Activated naive CD8-positive, alpha-beta T cell treated with anti-CD3 and anti-CD28 coated beads, Interleukin-2, amount 10 ng/mL, durations not matched to agents 7 days and 5 days (primary cell): ENCODE measurements around the gene DYNLT2B. TPM values are rescaled to one million over a fixed set of nuclear protein-coding genes. Genes with fewer than 3 reads are reported as not detected.
"Not testable (repeated sequence)": the region's sequence is repeated elsewhere in the genome, so short reads cannot be mapped to it uniquely, and the experiment has no call there.

Source experiments
- ATAC-seq: fragments of 150-1000 bp; cut with Tn5 transposase; one replicate; pipeline ENCODE4 v1.10.0; 2021; ENCODE audit warnings: low read depth, moderate library complexity
- POLR2A ChIA-PET: fragments of 350-600 bp; sonication (Branson Sonifier 250); formaldehyde crosslinking; loops from one replicate; lab custom pipeline; 2021; ENCODE audit warnings: antibody characterized with exemption; lab: Charles Lee
- DNase-seq: peaks from one replicate; pipeline ENCODE4 v3.0.0; 2021
- H3K27ac Mint-ChIP-seq: one replicate; pipeline ENCODE4 v1.8.0; 2022; ENCODE audit warnings: mild to moderate bottlenecking, mixed read lengths
- H3K27me3 Mint-ChIP-seq: one replicate; pipeline ENCODE4 v1.8.0; 2022; ENCODE audit warnings: mild to moderate bottlenecking, moderate library complexity, mixed read lengths
- H3K36me3 Mint-ChIP-seq: one replicate; pipeline ENCODE4 v1.8.0; 2021; ENCODE audit warnings: mild to moderate bottlenecking, mixed read lengths
- H3K4me1 Mint-ChIP-seq: one replicate; pipeline ENCODE4 v1.8.0; 2021; ENCODE audit warnings: mixed read lengths
- H3K4me3 Mint-ChIP-seq: one replicate; pipeline ENCODE4 v1.8.0; 2022; ENCODE audit warnings: mild to moderate bottlenecking, moderate library complexity, mixed read lengths
- H3K9me3 Mint-ChIP-seq: one replicate; pipeline ENCODE4 v1.8.0; 2021; ENCODE audit warnings: mixed read lengths
- total RNA-seq, 2 experiments: library from RNA; stranded (reverse); gene quantifications; one replicate each; pipeline ENCODE4 v1.2.3, GENCODE V29; 2021

DYNLT2B gene
- total RNA-seq, 2 experiments from 2014 or later, result 15.4 to 18.9 TPM

DNA sequence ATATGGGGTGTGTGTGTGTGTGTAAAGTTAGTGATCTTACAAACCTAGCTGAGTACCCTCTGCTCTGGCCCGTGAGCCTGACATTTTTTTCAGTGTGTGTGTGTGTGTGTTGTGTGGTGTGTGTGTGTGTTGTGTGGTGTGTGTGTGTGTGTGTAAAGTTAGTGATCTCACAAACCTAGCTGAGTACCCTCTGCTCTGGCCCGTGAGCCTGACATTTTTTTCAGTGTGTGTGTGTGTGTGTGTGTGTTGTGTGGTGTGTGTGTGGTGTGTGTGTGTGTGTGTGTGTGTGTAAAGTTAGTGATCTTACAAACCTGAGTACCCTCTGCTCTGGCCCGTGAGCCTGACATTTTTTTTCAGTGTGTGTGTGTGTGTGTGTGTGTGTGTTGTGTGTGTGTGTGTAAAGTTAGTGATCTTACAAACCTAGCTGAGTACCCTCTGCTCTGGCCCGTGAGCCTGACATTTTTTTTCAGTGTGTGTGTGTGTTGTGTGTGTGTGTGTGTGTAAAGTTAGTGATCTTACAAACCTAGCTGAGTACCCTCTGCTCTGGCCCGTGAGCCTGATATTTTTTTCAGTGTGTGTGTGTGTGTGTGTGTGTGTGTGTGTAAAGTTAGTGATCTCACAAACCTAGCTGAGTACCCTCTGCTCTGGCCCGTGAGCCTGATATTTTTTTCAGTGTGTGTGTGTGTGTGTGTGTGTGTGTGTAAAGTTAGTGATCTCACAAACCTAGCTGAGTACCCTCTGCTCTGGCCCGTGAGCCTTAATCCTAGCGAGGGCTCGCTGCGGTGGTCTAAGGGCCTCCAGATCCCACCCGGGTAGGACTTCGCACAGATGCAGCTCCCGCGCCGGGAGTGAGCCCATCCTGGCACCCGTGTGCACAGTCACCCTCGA, 997 bp downstream of the DYNLT2B start:
- Mint-ChIP-seq H3K4me3 (peak overlapping the region; percentile 93), H3K27ac (peak overlapping the region; percentile 97)
- not testable (repeated sequence) for H3K4me1 Mint-ChIP-seq, DNase-seq, H3K27me3 Mint-ChIP-seq, H3K36me3 Mint-ChIP-seq, ATAC-seq, H3K9me3 Mint-ChIP-seq
- POLR2A ChIA-PET, result interaction anchor here (0.6 to 3.1 kb wide), 22 partner anchors 9 to 625 kb away, joined by 3 to 26 read pairs (median 5); partner anchors contain the start of genes CEP19, FBXO45, NCBP2 and PCYT1A

DNA sequence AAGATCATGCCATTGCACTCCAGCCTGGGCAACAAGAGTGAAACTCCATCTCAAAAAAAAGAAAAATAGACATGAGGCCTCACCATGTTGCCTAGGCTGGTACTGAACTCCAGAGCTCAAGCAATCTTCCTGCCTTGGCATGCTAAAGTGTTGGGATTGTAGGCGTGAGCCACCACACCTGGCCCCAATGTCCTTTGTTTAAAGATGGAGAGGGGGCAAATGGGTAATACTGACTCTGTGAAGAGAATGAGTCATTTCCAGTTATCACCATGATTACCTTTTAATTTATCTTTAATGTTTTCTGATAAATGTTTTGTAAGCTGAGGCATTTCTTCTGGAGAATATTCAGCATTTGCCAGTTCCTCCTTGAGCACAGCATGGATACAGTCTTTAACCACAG, 2.2 kb downstream of the DYNLT2B start:
- H3K27me3 Mint-ChIP-seq, result no peaks in the 10 kb centered on the region
- POLR2A ChIA-PET, result interaction anchor here (3.1 kb wide), 2 partner anchors 42 to 187 kb away, joined by 21 to 26 read pairs; partner anchors contain the start of gene RNF168

DNA sequence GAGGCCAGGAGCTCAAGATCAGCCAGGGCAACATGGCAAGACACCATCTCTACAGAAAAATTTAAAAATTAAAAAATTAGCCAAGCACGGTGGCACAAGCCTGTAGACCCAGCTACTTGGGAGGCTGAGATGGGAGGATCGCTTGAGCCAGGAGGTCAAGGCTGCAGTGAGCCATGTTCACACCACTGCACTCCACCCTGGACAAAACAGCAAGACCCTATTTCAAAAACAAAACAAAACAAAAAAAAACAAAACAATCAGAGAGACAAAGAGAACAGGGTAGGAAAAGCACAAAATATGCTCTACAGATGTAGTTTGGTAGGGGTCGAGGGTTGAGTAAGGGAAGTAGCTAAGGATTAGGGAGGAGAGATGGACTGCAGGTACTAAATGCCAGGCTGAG, 3.4 kb downstream of the DYNLT2B start:
- no peak overlapping the region for H3K27ac Mint-ChIP-seq
- ATAC-seq, result no peak
- H3K4me3 Mint-ChIP-seq, result no peak overlapping the region
- no peaks in the 10 kb centered on the region for H3K9me3 Mint-ChIP-seq
- DNase-seq, result no peak
- POLR2A ChIA-PET, result interaction anchor here (0.9 kb wide), 1 partner anchor 117 kb away, joined by 4 read pairs; the partner anchor contains the start of gene UBXN7
- peaks cover 3% of the 10 kb centered on the region for H3K36me3 Mint-ChIP-seq
- peaks cover 5% of the 10 kb centered on the region for H3K4me1 Mint-ChIP-seq
- H3K27me3 Mint-ChIP-seq, result no peaks in the 10 kb centered on the region

More for the DNA sequence above, 2.2 kb downstream of the DYNLT2B start:
- Mint-ChIP-seq H3K36me3 (peaks cover 3% of the 10 kb centered on the region), H3K4me1 (peaks cover 5% of the 10 kb centered on the region), H3K27ac (no peak overlapping the region), H3K4me3 (no peak overlapping the region), H3K9me3 (no peaks in the 10 kb centered on the region)
- DNase-seq (no peak), ATAC-seq (no peak)

DNA sequence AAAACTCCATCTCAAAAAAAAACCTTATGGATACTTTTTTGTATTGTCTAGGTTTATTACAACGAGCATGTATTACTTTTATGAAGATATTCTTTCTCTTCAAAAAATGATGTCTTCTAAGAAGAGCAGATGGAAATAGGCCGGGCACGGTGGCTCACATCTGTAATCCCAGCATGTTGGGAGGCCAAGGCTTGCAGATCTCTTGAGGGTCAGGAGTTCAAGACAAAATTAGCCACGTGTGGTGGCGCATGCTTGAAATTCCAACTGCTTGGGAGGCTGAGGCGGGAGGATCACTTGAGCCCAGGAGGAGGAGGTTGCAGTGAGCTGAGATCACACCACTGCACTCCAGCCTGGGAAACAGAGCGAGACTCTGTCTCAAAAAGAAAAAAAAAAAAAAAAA, 4.0 kb downstream of the DYNLT2B start:
- not testable (repeated sequence) for H3K27ac Mint-ChIP-seq, H3K4me3 Mint-ChIP-seq, H3K4me1 Mint-ChIP-seq, ATAC-seq, H3K36me3 Mint-ChIP-seq, H3K27me3 Mint-ChIP-seq, H3K9me3 Mint-ChIP-seq, DNase-seq
- POLR2A ChIA-PET, result interaction anchor here (0.6 to 0.9 kb wide), 2 partner anchors 118 to 189 kb away, joined by 4 to 5 read pairs; partner anchors contain the start of gene UBXN7

- H3K27me3 Mint-ChIP-seq, H3K27ac Mint-ChIP-seq, POLR2A ChIA-PET, ATAC-seq, H3K9me3 Mint-ChIP-seq, H3K4me3 Mint-ChIP-seq, H3K4me1 Mint-ChIP-seq, DNase-seq: not testable (repeated sequence)
- peaks cover 20% of the 10 kb centered on the region for H3K36me3 Mint-ChIP-seq
Observed at GRCh38 chr3:196302960-196303359, 15.1 kb downstream of the DYNLT2B start.

GRCh38 chr3:196302551-196302950, 15.5 kb downstream of the DYNLT2B start:
- ATAC-seq, H3K9me3 Mint-ChIP-seq, H3K27ac Mint-ChIP-seq, H3K27me3 Mint-ChIP-seq, POLR2A ChIA-PET, H3K4me1 Mint-ChIP-seq, H3K4me3 Mint-ChIP-seq, DNase-seq: not testable (repeated sequence)
- peaks cover 20% of the 10 kb centered on the region for H3K36me3 Mint-ChIP-seq

DNA sequence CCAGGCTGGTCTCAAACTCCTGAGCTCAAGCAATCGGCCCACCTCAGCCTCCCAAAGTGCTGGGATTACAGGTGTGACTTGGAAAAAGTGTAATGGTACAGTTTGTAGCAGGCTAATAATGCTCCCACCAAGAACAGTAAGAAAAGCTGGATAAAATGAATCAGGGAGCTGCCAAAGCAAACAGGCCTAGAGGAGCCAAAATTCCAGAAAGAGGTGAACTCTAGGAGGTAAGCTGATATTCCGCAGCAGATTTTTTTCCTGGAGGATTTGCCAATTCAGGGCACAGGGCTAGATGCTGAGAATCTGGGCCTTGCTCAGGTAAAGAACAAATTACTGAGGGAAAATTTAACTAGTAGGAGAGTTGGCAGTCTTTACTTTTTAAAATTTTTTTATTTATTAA, 19.5 kb downstream of the DYNLT2B start:
- no peak overlapping the region for H3K27ac Mint-ChIP-seq
- DNase-seq (no peak), ATAC-seq (no peak)
- POLR2A ChIA-PET, result no interaction called here
- no peaks in the 10 kb centered on the region for H3K9me3 Mint-ChIP-seq
- H3K4me3 Mint-ChIP-seq, result no peak overlapping the region
- no peaks in the 10 kb centered on the region for H3K27me3 Mint-ChIP-seq
- peaks cover 15% of the 10 kb centered on the region for H3K36me3 Mint-ChIP-seq
- no peaks in the 10 kb centered on the region for H3K4me1 Mint-ChIP-seq

GRCh38 chr3:196292286-196292923, 25.6 kb downstream of the DYNLT2B start:
- Mint-ChIP-seq H3K4me1 (peaks cover 4% of the 10 kb centered on the region), H3K9me3 (no peaks in the 10 kb centered on the region), H3K27me3 (no peaks in the 10 kb centered on the region), H3K27ac (no peak overlapping the region), H3K4me3 (no peak overlapping the region), H3K36me3 (peaks cover 2% of the 10 kb centered on the region)
- no peak for ATAC-seq
- no peak for DNase-seq
- POLR2A ChIA-PET, result no interaction called here

- ATAC-seq, result no peak
- H3K4me3 Mint-ChIP-seq, result peak overlapping the region; percentile 98
- peaks cover 6% of the 10 kb centered on the region for H3K36me3 Mint-ChIP-seq
- no peak overlapping the region for H3K27ac Mint-ChIP-seq
- POLR2A ChIA-PET, result interaction anchor here (0.7 to 1.5 kb wide), 7 partner anchors 9 to 217 kb away, joined by 3 to 7 read pairs (median 4); partner anchors contain the start of gene DYNLT2B
- no peaks in the 10 kb centered on the region for H3K27me3 Mint-ChIP-seq
- H3K4me1 Mint-ChIP-seq, result peaks cover 26% of the 10 kb centered on the region
- no peak for DNase-seq
- no peaks in the 10 kb centered on the region for H3K9me3 Mint-ChIP-seq
Observed at GRCh38 chr3:196288141-196288460, 29.9 kb downstream of the DYNLT2B start.

DNA sequence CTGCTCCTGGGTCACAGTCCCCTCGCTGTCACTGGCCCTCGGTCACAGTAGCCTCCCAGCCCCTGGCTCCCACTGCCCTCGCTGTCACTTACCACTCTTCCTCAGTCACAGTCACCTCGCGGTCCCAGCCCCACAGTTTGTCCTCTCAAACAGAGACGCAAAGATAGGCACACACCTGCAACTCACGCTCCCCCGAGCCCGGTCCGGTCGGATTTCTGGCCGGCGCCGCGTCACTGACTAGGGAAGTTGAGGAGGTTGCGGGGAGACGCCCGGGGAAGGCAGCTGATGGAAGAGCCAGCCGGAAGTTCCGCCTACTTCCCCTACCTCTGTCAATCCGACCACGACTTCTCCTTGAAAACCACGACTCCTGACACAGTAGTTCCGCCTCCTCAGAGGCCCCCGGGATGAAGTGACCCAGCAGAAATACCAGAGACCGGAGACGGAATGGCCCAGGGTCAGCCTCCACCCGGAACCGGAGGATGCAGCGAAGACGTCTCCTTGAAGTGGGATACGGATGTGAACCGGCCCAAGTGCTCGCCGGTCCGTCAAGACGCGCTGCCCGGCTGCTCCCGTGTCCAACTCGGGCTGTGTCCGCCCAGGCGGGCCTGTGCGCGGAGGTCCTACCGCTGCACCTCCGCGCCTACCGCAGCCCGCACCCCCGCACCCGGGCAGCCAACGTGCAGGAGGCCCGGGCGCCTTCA, 30.4 kb downstream of the DYNLT2B start, which contains the start of gene PCYT1A:
TSS of gene PCYT1A (minus strand) at position 287 of the 701 bp plus-strand sequence. CDS start 17,195 bp downstream, outside the sequence.
- Mint-ChIP-seq H3K4me3 (peak within 1 kb of the TSS; percentile 98), H3K36me3 (peaks cover 6% of the 10 kb centered on the region), H3K9me3 (no peaks in the 10 kb centered on the region), H3K4me1 (peaks cover 26% of the 10 kb centered on the region), H3K27me3 (no peaks in the 10 kb centered on the region), H3K27ac (peak within 1 kb of the TSS; percentile 99)
- peak; percentile 83 for ATAC-seq
- POLR2A ChIA-PET, result interaction anchor here (0.7 to 1.5 kb wide), 7 partner anchors 8 to 217 kb away, joined by 3 to 7 read pairs (median 4); partner anchors contain the start of gene DYNLT2B
- DNase-seq, result peak; percentile 78

- ATAC-seq (peak; percentile 61), DNase-seq (no peak)
- no peaks in the 10 kb centered on the region for H3K9me3 Mint-ChIP-seq
- peaks cover 6% of the 10 kb centered on the region for H3K36me3 Mint-ChIP-seq
- peak overlapping the region; percentile 99 for H3K27ac Mint-ChIP-seq
- no peaks in the 10 kb centered on the region for H3K27me3 Mint-ChIP-seq
- POLR2A ChIA-PET, result interaction anchor here (1.0 to 1.5 kb wide), 5 partner anchors 8 to 33 kb away, joined by 3 to 7 read pairs (median 4); partner anchors contain the start of gene DYNLT2B
- peak overlapping the region; percentile 98 for H3K4me3 Mint-ChIP-seq
- peaks cover 28% of the 10 kb centered on the region for H3K4me1 Mint-ChIP-seq
Observed at GRCh38 chr3:196287090-196287439, 31.0 kb downstream of the DYNLT2B start.

DNA sequence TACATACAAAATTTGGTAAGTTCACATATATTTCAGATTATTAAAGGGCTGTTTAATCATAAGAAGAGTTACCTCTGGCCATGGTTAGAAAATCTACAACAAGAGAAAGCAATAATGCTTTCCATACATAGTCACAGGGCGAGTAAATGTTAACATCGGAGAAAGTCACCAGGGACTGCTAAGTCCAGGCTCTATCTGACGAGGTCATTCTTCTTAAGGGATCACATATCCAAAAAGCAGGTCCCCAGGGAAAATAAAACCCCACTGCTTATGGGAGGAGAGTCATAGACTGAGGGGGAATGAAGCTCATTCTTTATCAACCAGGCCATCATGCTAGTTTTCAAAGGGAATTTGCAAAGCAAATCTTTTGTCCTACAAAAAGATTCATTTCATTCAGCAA, 33.6 kb downstream of the DYNLT2B start:
- Mint-ChIP-seq H3K27me3 (no peaks in the 10 kb centered on the region), H3K36me3 (peaks cover 7% of the 10 kb centered on the region), H3K4me3 (no peak overlapping the region), H3K4me1 (peaks cover 47% of the 10 kb centered on the region), H3K9me3 (no peaks in the 10 kb centered on the region), H3K27ac (no peak overlapping the region)
- POLR2A ChIA-PET, result interaction anchor here (1.1 to 1.3 kb wide), 3 partner anchors 11 to 219 kb away, joined by 3 to 5 read pairs (median 3); partner anchors contain the start of genes DYNLT2B and RNF168
- DNase-seq (no peak), ATAC-seq (no peak)
